Measurements from ENCODE around the gene PLXDC2.
"Not testable (repeated sequence)": the region's sequence is repeated elsewhere in the genome, so short reads cannot be mapped to it uniquely, and the experiment has no call there.

PLXDC2 gene

GRCh38 chr10:20195076-20195475 lies 378.8 kb downstream of the PLXDC2 start:
- no peaks in the 10 kb centered on the region for H3K4me1 Mint-ChIP-seq
- no peaks in the 10 kb centered on the region for H3K36me3 Mint-ChIP-seq
- no peaks in the 10 kb centered on the region for H3K9me3 Mint-ChIP-seq
- no peak overlapping the region for H3K4me3 Mint-ChIP-seq
- H3K27ac Mint-ChIP-seq, result no peak overlapping the region
- ATAC-seq (replicated peaks), result no peak
- DNase-seq, result no peak
- H3K27me3 Mint-ChIP-seq, result no peaks in the 10 kb centered on the region

- no peaks in the 10 kb centered on the region for H3K9me3 Mint-ChIP-seq
- H3K36me3 Mint-ChIP-seq, result no peaks in the 10 kb centered on the region
- H3K27me3 Mint-ChIP-seq, result no peaks in the 10 kb centered on the region
- no peak for DNase-seq
- no peak overlapping the region for H3K4me3 Mint-ChIP-seq
- H3K27ac Mint-ChIP-seq, result no peak overlapping the region
- H3K4me1 Mint-ChIP-seq, result no peaks in the 10 kb centered on the region
- no peak for ATAC-seq (replicated peaks)
These were observed 384.5 kb downstream of the PLXDC2 start for GRCh38 chr10:20200758-20201157.

- Mint-ChIP-seq H3K27me3 (no peaks in the 10 kb centered on the region), H3K9me3 (no peaks in the 10 kb centered on the region), H3K4me1 (no peaks in the 10 kb centered on the region)
These were observed 386.1 kb downstream of the PLXDC2 start for GRCh38 chr10:20202337-20202736.

GRCh38 chr10:20207653-20208052 lies 391.4 kb downstream of the PLXDC2 start:
- ATAC-seq (replicated peaks), result no peak
- no peaks in the 10 kb centered on the region for H3K27me3 Mint-ChIP-seq
- H3K9me3 Mint-ChIP-seq, result peaks cover 2 to 4% of the 10 kb centered on the region in 2 donors
- H3K4me3 Mint-ChIP-seq, result no peak overlapping the region
- no peak overlapping the region for H3K27ac Mint-ChIP-seq
- DNase-seq, result no peak
- H3K36me3 Mint-ChIP-seq, result no peaks in the 10 kb centered on the region
- H3K4me1 Mint-ChIP-seq, result no peaks in the 10 kb centered on the region

More at GRCh38 chr10:20202337-20202736, 386.1 kb downstream of the PLXDC2 start:
- Mint-ChIP-seq H3K36me3 (no peaks in the 10 kb centered on the region), H3K27ac (no peak overlapping the region), H3K4me3 (no peak overlapping the region)
- DNase-seq (no peak), ATAC-seq (replicated peaks) (no peak)

- H3K27ac Mint-ChIP-seq; H3K36me3 Mint-ChIP-seq; H3K4me3 Mint-ChIP-seq; H3K4me1 Mint-ChIP-seq; DNase-seq; ATAC-seq (replicated peaks); H3K27me3 Mint-ChIP-seq; H3K9me3 Mint-ChIP-seq: not testable (repeated sequence)
These were observed 392.9 kb downstream of the PLXDC2 start for GRCh38 chr10:20209098-20209497.

- DNase-seq, result no peak
- no peaks in the 10 kb centered on the region for H3K27me3 Mint-ChIP-seq
- no peaks in the 10 kb centered on the region for H3K4me1 Mint-ChIP-seq
- ATAC-seq (replicated peaks), result no peak
- no peak overlapping the region for H3K4me3 Mint-ChIP-seq
- no peaks in the 10 kb centered on the region for H3K36me3 Mint-ChIP-seq
- H3K27ac Mint-ChIP-seq, result no peak overlapping the region
- peaks cover 0 to 1% of the 10 kb centered on the region in 2 donors for H3K9me3 Mint-ChIP-seq
These were observed 399.4 kb downstream of the PLXDC2 start for GRCh38 chr10:20215547-20216152.

GRCh38 chr10:20221356-20221755 lies 405.1 kb downstream of the PLXDC2 start:
- Mint-ChIP-seq H3K36me3 (no peaks in the 10 kb centered on the region), H3K4me3 (no peak overlapping the region), H3K27me3 (no peaks in the 10 kb centered on the region), H3K4me1 (no peaks in the 10 kb centered on the region), H3K9me3 (peaks cover 0 to 1% of the 10 kb centered on the region in 2 donors), H3K27ac (no peak overlapping the region)
- no peak for ATAC-seq (replicated peaks)
- DNase-seq, result no peak

- peaks cover 0 to 1% of the 10 kb centered on the region in 2 donors for H3K9me3 Mint-ChIP-seq
- H3K27ac Mint-ChIP-seq, result no peak overlapping the region
- no peaks in the 10 kb centered on the region for H3K27me3 Mint-ChIP-seq
- H3K4me1 Mint-ChIP-seq, result no peaks in the 10 kb centered on the region
- H3K36me3 Mint-ChIP-seq, result no peaks in the 10 kb centered on the region
- ATAC-seq (replicated peaks) (no peak), DNase-seq (no peak)
- H3K4me3 Mint-ChIP-seq, result no peak overlapping the region
These were observed 412.5 kb downstream of the PLXDC2 start for GRCh38 chr10:20228729-20229128.

GRCh38 chr10:20232079-20232705 lies 416.0 kb downstream of the PLXDC2 start:
- Mint-ChIP-seq H3K36me3 (no peaks in the 10 kb centered on the region), H3K27ac (no peak overlapping the region), H3K27me3 (no peaks in the 10 kb centered on the region), H3K4me1 (no peaks in the 10 kb centered on the region), H3K9me3 (peaks cover 1 to 3% of the 10 kb centered on the region in 2 donors), H3K4me3 (no peak overlapping the region)
- ATAC-seq (replicated peaks) (no peak), DNase-seq (no peak)

GRCh38 chr10:20233423-20233822 lies 417.2 kb downstream of the PLXDC2 start:
- no peak for ATAC-seq (replicated peaks)
- H3K27me3 Mint-ChIP-seq, result no peaks in the 10 kb centered on the region
- no peaks in the 10 kb centered on the region for H3K4me1 Mint-ChIP-seq
- H3K4me3 Mint-ChIP-seq, result no peak overlapping the region
- H3K36me3 Mint-ChIP-seq, result no peaks in the 10 kb centered on the region
- H3K9me3 Mint-ChIP-seq, result peaks cover 1 to 3% of the 10 kb centered on the region in 2 donors
- no peak overlapping the region for H3K27ac Mint-ChIP-seq
- no peak for DNase-seq

GRCh38 chr10:20234579-20234978 lies 418.3 kb downstream of the PLXDC2 start:
- H3K4me1 Mint-ChIP-seq, result no peaks in the 10 kb centered on the region
- DNase-seq, result no peak
- H3K27ac Mint-ChIP-seq, result no peak overlapping the region
- H3K27me3 Mint-ChIP-seq, result no peaks in the 10 kb centered on the region
- H3K36me3 Mint-ChIP-seq, result no peaks in the 10 kb centered on the region
- no peak for ATAC-seq (replicated peaks)
- no peak overlapping the region for H3K4me3 Mint-ChIP-seq
- peaks cover 0 to 3% of the 10 kb centered on the region in 2 donors for H3K9me3 Mint-ChIP-seq

- H3K4me1 Mint-ChIP-seq, result no peaks in the 10 kb centered on the region
- ATAC-seq (replicated peaks) (no peak), DNase-seq (no peak)
- H3K27ac Mint-ChIP-seq, result no peak overlapping the region
- peaks cover 0 to 3% of the 10 kb centered on the region in 2 donors for H3K9me3 Mint-ChIP-seq
- H3K4me3 Mint-ChIP-seq, result no peak overlapping the region
- no peaks in the 10 kb centered on the region for H3K27me3 Mint-ChIP-seq
- H3K36me3 Mint-ChIP-seq, result no peaks in the 10 kb centered on the region
These were observed 420.9 kb downstream of the PLXDC2 start for GRCh38 chr10:20237091-20237570.

- peaks cover 0 to 3% of the 10 kb centered on the region in 2 donors for H3K9me3 Mint-ChIP-seq
- H3K4me1 Mint-ChIP-seq, result no peaks in the 10 kb centered on the region
- no peaks in the 10 kb centered on the region for H3K36me3 Mint-ChIP-seq
- H3K4me3 Mint-ChIP-seq, result no peak overlapping the region
- no peak overlapping the region for H3K27ac Mint-ChIP-seq
- no peaks in the 10 kb centered on the region for H3K27me3 Mint-ChIP-seq
- no peak for ATAC-seq (replicated peaks)
- no peak for DNase-seq
These were observed 421.4 kb downstream of the PLXDC2 start for GRCh38 chr10:20237586-20237985.

GRCh38 chr10:20240643-20241042 lies 424.4 kb downstream of the PLXDC2 start:
- no peak overlapping the region for H3K4me3 Mint-ChIP-seq
- no peak for DNase-seq
- H3K27me3 Mint-ChIP-seq, result no peaks in the 10 kb centered on the region
- no peak overlapping the region for H3K27ac Mint-ChIP-seq
- no peak for ATAC-seq (replicated peaks)
- no peaks in the 10 kb centered on the region for H3K36me3 Mint-ChIP-seq
- no peaks in the 10 kb centered on the region for H3K9me3 Mint-ChIP-seq
- H3K4me1 Mint-ChIP-seq, result no peaks in the 10 kb centered on the region

GRCh38 chr10:20247454-20247853 lies 431.2 kb downstream of the PLXDC2 start:
- Mint-ChIP-seq H3K27ac (no peak overlapping the region), H3K27me3 (no peaks in the 10 kb centered on the region), H3K4me1 (no peaks in the 10 kb centered on the region), H3K36me3 (no peaks in the 10 kb centered on the region), H3K9me3 (no peaks in the 10 kb centered on the region), H3K4me3 (no peak overlapping the region)
- DNase-seq, result no peak
- ATAC-seq (replicated peaks), result no peak

All from stimulated activated naive B cell treated with anti-CD40 and anti-IgM and Interleukin-4, amounts not matched to agents 10 μg/mL and 1 μg/mL and 100 μg/mL, for 72 hours (primary cell).